HCT116 (cell line): Measurements from ENCODE around the gene BPIFB1. TPM values are rescaled to one million over a fixed set of nuclear protein-coding genes. Genes with fewer than 3 reads are reported as not detected.

Source experiments
- ATAC-seq: fragments of 200-7000 bp; cut with Tn5 transposase; 2 replicates; pipeline ENCODE4 v1.9.1; 2020; ENCODE audit warnings: mild to moderate bottlenecking, moderate library complexity
- BruUV-seq: library from RNA; stranded (reverse); fragments of 400-500 nt; replicated peaks from 2 replicates; lab custom pipeline; 2021; lab: Mats Ljungman, UMichigan
- CTCF ChIA-PET: fragments of 300-600 bp; sonication (Branson Sonifier 250); formaldehyde crosslinking; loops from one replicate; lab custom pipeline; 2021; ENCODE audit warnings: antibody characterized with exemption; lab: Charles Lee
- POLR2A ChIA-PET: fragments of 300-600, 350-600 bp; sonication (Branson Sonifier 250); formaldehyde crosslinking; loops from one replicate; lab custom pipeline; 2021; ENCODE audit warnings: antibody characterized with exemption; lab: Charles Lee
- RAD21 ChIA-PET, 2 experiments: fragments of 300-600 bp; sonication (Branson Sonifier 250); formaldehyde crosslinking; loops; one replicate each; lab custom pipeline; 2023; ENCODE audit warnings: low total read pairs in 2 of 2; ENCODE audit not compliant: uncharacterized antibody in 2 of 2, unreplicated experiment in 2 of 2, low non-redundant PET in 1 of 2; lab: Charles Lee
- DNase-seq: peaks from one replicate; pipeline ENCODE4 v3.0.0-alpha.2; 2010; ENCODE audit warnings: low read depth, low spot score
- H2AFZ ChIP-seq: fragments of 200-600 bp; shearing (Covaris generic), sonication (generic); 2 replicates; pipeline ENCODE4 v1.6.1; 2017; ENCODE audit warnings: low read depth, mixed run types, mixed read lengths, antibody characterized with exemption, low read length; ENCODE audit not compliant: poor library complexity, severe bottlenecking
- H3K27ac ChIP-seq: 2 replicates; pipeline ENCODE4 v1.5.1; 2012; ENCODE audit warnings: low read depth, low read length
- H3K27me3 ChIP-seq: fragments of 200-600 bp; sonication (generic); 2 replicates; pipeline ENCODE4 v1.6.1; 2016; ENCODE audit warnings: mixed run types, low read length, mixed read lengths; ENCODE audit not compliant: insufficient read depth
- H3K36me3 ChIP-seq, 2 experiments: fragments of 200-500 bp in 1 of 2; fragments of 200-600 bp in 1 of 2; sonication (Bioruptor generic) in 1 of 2; sonication (generic) in 1 of 2; 2 replicates each; pipeline versions ENCODE4 v1.5.1 to v1.6.1; 2014 to 2016; ENCODE audit warnings: low read length in 2 of 2, inconsistent platforms in 1 of 2, mixed read lengths in 1 of 2, mixed run types in 1 of 2; ENCODE audit not compliant: insufficient read depth in 2 of 2, control insufficient read depth in 1 of 2
- H3K4me1 ChIP-seq, 2 experiments: fragments of 200-600 bp in 1 of 2; sonication (generic) in 1 of 2; 2 replicates each; pipeline versions ENCODE4 v1.5.1 to v1.6.1; 2012 to 2017; ENCODE audit warnings: low read length in 2 of 2, inconsistent platforms in 1 of 2, mild to moderate bottlenecking in 1 of 2, mixed read lengths in 1 of 2, mixed run types in 1 of 2, moderate library complexity in 1 of 2; ENCODE audit not compliant: insufficient read depth in 2 of 2, control insufficient read depth in 1 of 2
- H3K4me2 ChIP-seq: fragments of 200-600 bp; sonication (generic); 2 replicates; pipeline ENCODE4 v1.6.1; 2017; ENCODE audit warnings: mixed run types, low read length, mixed read lengths
- H3K4me3 ChIP-seq, 2 experiments: fragments of 200-600 bp in 1 of 2; sonication (generic) in 1 of 2; replicated peaks in 1 of 2; 2 replicates each; pipeline ENCODE4 v1.5.1; 2011 to 2016; ENCODE audit warnings: low read length in 2 of 2, control low read depth in 1 of 2, low read depth in 1 of 2, mild to moderate bottlenecking in 1 of 2, mixed read lengths in 1 of 2, mixed run types in 1 of 2
- H3K79me2 ChIP-seq: fragments of 200-600 bp; sonication (generic); 2 replicates; pipeline ENCODE4 v1.6.1; 2017; ENCODE audit warnings: mild to moderate bottlenecking, mixed run types, low read length, moderate library complexity, mixed read lengths; ENCODE audit not compliant: insufficient read depth
- H3K9ac ChIP-seq: fragments of 200-600 bp; sonication (generic); 2 replicates; pipeline ENCODE4 v1.6.1; 2016; ENCODE audit warnings: low read length, mixed read lengths
- H3K9me2 ChIP-seq: fragments of 200-600 bp; sonication (generic), shearing (Covaris generic); 2 replicates; pipeline ENCODE4 v1.6.1; 2017; ENCODE audit warnings: mixed run types, mild to moderate bottlenecking, moderate library complexity; ENCODE audit not compliant: insufficient read depth
- H3K9me3 ChIP-seq, 2 experiments: fragments of 200-500 bp in 1 of 2; fragments of 200-600 bp in 1 of 2; sonication (Bioruptor generic) in 1 of 2; sonication (generic) in 1 of 2; 2 replicates each; pipeline ENCODE4 v1.6.1; 2014 to 2017; ENCODE audit warnings: low read length in 2 of 2, mixed read lengths in 2 of 2, inconsistent platforms in 1 of 2, low read depth in 1 of 2, mild to moderate bottlenecking in 1 of 2, mixed run types in 1 of 2, moderate library complexity in 1 of 2; ENCODE audit not compliant: control insufficient read depth in 1 of 2, insufficient read depth in 1 of 2
- H4K20me1 ChIP-seq: fragments of 200-600 bp; sonication (generic), shearing (Covaris generic); 2 replicates; pipeline ENCODE4 v1.6.1; 2017; ENCODE audit warnings: mixed run types, mild to moderate bottlenecking, moderate library complexity; ENCODE audit not compliant: insufficient read depth
- CEBPB ChIP-seq: IDR thresholded peaks from 2 replicates; pipeline ENCODE4 v1.6.1; 2012; ENCODE audit warnings: low read depth
- EZH2phosphoT487 ChIP-seq: fragments of 200-600 bp; IDR thresholded peaks from 2 replicates; pipeline ENCODE4 v1.6.1; 2018; ENCODE audit warnings: antibody characterized with exemption, borderline replicate concordance
- FOSL1 ChIP-seq: IDR thresholded peaks from 2 replicates; pipeline ENCODE4 v1.6.1; 2012; ENCODE audit warnings: low read depth
- JUND ChIP-seq: IDR thresholded peaks from 2 replicates; pipeline ENCODE4 v1.6.1; 2012
- RAD21 ChIP-seq: IDR thresholded peaks from 2 replicates; pipeline ENCODE4 v1.6.1; 2012; ENCODE audit warnings: low read depth, mild to moderate bottlenecking
- SP1 ChIP-seq: IDR thresholded peaks from 2 replicates; pipeline ENCODE4 v1.6.1; 2012; ENCODE audit warnings: low read depth
- TCF7L2 ChIP-seq: IDR thresholded peaks from 2 replicates; pipeline ENCODE4 v1.7.0; 2011; ENCODE audit warnings: borderline replicate concordance, inconsistent platforms; ENCODE audit not compliant: insufficient read depth, insufficient read length; ENCODE audit errors: extremely low read depth
- intact Hi-C: fragments of 100-400 bp; cut with micrococcal nuclease; formaldehyde crosslinking; loops from 2 replicates; pipeline ENCODE4 v1.10.0; 2022
- total RNA-seq: library from RNA; stranded (reverse); gene quantifications from one replicate; pipeline ENCODE4 v1.2.1, GENCODE V29; 2021; ENCODE audit not compliant: unreplicated experiment
- TF ChIP-seq, protein P1 (sequence below), 3 experiments: fragments of 200-600 bp in 1 of 3; sonication (generic) in 1 of 3; IDR thresholded peaks in 2 of 3; conservative IDR thresholded peaks in 1 of 3; 2 replicates each; pipeline ENCODE4 v1.5.1; 2012 to 2017; ENCODE audit warnings: low read depth in 2 of 3, low read length in 2 of 3, antibody characterized with exemption in 1 of 3, borderline replicate concordance in 1 of 3, control low read depth in 1 of 3, mild to moderate bottlenecking in 1 of 3, mixed read lengths in 1 of 3, mixed run types in 1 of 3, moderate library complexity in 1 of 3; ENCODE audit not compliant: insufficient read depth in 1 of 3
- TF ChIP-seq, protein P2 (sequence below): IDR thresholded peaks from 2 replicates; pipeline ENCODE4 v1.6.1; 2012; ENCODE audit warnings: low read depth

Gene BPIFB1
- total RNA-seq, 1 experiment from 2014 or later = 0.17 TPM

DNA sequence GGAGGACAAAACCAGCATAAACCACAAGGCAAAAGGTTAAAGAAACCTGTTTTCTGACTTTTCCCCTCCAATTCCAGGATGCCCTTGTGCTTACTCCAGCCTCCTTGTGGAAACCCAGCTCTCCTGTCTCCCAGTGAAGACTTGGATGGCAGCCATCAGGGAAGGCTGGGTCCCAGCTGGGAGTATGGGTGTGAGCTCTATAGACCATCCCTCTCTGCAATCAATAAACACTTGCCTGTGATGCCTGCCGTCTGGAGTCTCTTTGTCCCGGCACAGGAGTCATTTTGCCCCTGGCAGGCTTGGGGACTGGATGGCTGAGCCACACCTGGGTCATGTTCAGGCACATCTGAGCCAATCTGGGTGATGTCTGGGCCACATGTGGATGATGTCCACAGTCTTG, 26.6 kb downstream of the BPIFB1 start:
- Histone ChIP-seq H3K27ac (no peak overlapping the region), H3K4me2 (no peak overlapping the region), H3K36me3 (no peaks in the 10 kb centered on the region)
- DNase-seq = no peak
- no TSS peak for BruUV-seq
- TF ChIP-seq, protein P1, sequence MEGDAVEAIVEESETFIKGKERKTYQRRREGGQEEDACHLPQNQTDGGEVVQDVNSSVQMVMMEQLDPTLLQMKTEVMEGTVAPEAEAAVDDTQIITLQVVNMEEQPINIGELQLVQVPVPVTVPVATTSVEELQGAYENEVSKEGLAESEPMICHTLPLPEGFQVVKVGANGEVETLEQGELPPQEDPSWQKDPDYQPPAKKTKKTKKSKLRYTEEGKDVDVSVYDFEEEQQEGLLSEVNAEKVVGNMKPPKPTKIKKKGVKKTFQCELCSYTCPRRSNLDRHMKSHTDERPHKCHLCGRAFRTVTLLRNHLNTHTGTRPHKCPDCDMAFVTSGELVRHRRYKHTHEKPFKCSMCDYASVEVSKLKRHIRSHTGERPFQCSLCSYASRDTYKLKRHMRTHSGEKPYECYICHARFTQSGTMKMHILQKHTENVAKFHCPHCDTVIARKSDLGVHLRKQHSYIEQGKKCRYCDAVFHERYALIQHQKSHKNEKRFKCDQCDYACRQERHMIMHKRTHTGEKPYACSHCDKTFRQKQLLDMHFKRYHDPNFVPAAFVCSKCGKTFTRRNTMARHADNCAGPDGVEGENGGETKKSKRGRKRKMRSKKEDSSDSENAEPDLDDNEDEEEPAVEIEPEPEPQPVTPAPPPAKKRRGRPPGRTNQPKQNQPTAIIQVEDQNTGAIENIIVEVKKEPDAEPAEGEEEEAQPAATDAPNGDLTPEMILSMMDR (IDR thresholded peaks at IDR 0.05 in 2 of 3, conservative IDR thresholded peaks at IDR 0.05 in 1 of 3; ENCODE audit: borderline replicate concordance in 1 of 3, insufficient read depth in 1 of 3, low read depth in 2 of 3, low read length in 2 of 3) = no peak
- TF ChIP-seq RAD21 = no peak
- TF ChIP-seq SP1 = no peak
- TF ChIP-seq EZH2phosphoT487 = no peak
- TF ChIP-seq, protein P2, sequence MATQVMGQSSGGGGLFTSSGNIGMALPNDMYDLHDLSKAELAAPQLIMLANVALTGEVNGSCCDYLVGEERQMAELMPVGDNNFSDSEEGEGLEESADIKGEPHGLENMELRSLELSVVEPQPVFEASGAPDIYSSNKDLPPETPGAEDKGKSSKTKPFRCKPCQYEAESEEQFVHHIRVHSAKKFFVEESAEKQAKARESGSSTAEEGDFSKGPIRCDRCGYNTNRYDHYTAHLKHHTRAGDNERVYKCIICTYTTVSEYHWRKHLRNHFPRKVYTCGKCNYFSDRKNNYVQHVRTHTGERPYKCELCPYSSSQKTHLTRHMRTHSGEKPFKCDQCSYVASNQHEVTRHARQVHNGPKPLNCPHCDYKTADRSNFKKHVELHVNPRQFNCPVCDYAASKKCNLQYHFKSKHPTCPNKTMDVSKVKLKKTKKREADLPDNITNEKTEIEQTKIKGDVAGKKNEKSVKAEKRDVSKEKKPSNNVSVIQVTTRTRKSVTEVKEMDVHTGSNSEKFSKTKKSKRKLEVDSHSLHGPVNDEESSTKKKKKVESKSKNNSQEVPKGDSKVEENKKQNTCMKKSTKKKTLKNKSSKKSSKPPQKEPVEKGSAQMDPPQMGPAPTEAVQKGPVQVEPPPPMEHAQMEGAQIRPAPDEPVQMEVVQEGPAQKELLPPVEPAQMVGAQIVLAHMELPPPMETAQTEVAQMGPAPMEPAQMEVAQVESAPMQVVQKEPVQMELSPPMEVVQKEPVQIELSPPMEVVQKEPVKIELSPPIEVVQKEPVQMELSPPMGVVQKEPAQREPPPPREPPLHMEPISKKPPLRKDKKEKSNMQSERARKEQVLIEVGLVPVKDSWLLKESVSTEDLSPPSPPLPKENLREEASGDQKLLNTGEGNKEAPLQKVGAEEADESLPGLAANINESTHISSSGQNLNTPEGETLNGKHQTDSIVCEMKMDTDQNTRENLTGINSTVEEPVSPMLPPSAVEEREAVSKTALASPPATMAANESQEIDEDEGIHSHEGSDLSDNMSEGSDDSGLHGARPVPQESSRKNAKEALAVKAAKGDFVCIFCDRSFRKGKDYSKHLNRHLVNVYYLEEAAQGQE = no peak
- TF ChIP-seq FOSL1 = no peak
- no peak for TF ChIP-seq JUND
- TF ChIP-seq TCF7L2 = no peak
- no peak for TF ChIP-seq CEBPB
- TF ChIP-seq, all 23 proteins: peak for 0
- Histone ChIP-seq H3K27me3 (no peaks in the 10 kb centered on the region), H3K4me3 (no peak overlapping the region), H3K9me3 (no peaks in the 10 kb centered on the region), H3K9me2 (no peaks in the 10 kb centered on the region), H3K4me1 (peaks cover 5 to 18% of the 10 kb centered on the region in 2 experiments; a peak in 3 of 4 replicates), H3K79me2 (no peaks in the 10 kb centered on the region), H3K9ac (no peak overlapping the region), H2AFZ (no peak overlapping the region), H4K20me1 (no peaks in the 10 kb centered on the region)
- ChIA-PET RAD21 (no interaction called here), CTCF (no interaction called here), POLR2A (no interaction called here)
- intact Hi-C loops = no loop called here
- no peak for ATAC-seq
